Stimulated activated CD8-positive, alpha-beta memory T cell treated with anti-CD3 and anti-CD28 coated beads, Interleukin-12 subunit alpha, Interleukin-12 subunit beta, amount 100 ng/mL, for 24 hours (primary cell): ENCODE measurements around the gene PTGDS.

Experiments used
- DNase-seq: peaks from one replicate; pipeline ENCODE4 v3.0.0-alpha.2; 2020; ENCODE audit errors: extremely low read depth

PTGDS gene

DNA sequence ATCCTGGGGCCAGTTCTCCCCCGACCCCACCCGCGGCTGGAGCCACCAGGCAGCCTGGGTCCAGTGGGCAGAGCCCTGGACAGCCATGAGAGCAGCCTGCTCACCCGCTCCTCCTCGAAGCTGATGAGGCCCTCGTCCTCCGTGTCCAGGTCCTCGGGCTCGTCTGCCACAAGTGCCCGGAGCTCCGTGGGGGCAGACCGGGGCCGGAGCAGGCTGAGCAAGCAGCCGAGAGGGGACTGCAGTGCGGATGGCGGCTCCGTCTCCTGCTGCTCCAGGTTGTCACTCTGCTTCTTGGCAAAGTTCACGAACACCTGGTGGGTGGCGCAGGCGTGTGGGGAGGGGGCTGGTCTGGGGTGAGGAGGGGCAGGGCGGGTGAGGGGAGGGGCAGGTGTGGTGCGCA, 31.0 kb downstream of the PTGDS start:
- DNase-seq = no peak

DNA sequence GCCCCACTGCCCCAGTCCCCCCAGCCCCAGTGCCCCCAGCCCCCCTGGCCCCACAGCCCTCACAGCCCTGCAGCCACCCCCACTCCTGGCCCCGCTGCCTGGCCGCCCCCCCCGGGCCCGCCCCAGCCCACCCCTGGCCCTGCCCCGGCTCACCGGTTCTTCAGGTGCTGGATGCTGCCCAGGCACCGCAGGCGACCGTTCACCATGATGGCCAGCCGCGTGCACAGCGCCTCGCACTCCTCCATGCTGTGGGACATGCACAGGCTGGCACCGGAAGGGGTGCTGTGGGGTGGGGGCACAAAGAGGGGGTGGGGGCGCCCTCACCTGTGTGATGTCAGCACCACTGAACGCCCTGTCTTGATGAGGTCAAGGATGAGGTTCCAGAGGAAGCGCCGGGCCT, 31.9 kb downstream of the PTGDS start:
- DNase-seq = no peak

DNA sequence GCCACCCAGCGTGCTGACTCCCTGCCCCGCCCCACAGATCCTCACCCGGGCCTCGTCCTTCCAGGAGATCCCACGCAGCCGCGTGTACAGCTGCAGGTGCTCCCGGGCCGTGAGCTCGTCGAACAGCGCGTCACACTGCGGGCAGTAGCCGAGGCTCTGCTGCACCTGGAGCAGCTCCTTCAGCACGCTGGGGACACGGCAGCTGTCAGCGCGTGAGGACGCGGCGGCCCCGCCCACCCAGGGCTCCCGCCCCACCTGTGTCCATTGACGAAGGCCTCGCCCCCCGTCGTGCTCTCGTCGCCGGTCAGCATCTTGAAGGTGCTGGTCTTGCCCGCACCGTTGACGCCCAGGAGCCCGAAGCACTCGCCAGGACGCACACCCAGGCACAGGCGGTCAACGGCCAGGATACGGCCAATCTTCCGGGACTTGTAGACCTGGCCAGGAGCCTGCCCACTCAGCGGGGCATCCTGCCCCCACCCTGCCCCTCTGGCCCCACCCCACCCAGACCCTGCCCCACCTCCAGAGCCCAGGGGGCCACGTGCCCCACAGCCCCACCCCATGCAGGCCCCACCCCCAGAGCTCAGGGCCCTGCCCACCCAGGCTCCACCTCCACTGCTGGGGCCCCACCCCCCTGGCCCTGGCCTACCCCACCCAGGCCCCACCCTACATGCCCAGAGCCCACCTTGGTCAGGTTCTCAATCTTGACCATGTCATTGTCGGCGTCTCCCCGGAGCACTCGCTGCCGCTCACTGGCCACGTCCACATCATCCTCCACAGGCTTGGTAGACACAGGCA, 32.8 kb downstream of the PTGDS start:
- no peak for DNase-seq

DNA sequence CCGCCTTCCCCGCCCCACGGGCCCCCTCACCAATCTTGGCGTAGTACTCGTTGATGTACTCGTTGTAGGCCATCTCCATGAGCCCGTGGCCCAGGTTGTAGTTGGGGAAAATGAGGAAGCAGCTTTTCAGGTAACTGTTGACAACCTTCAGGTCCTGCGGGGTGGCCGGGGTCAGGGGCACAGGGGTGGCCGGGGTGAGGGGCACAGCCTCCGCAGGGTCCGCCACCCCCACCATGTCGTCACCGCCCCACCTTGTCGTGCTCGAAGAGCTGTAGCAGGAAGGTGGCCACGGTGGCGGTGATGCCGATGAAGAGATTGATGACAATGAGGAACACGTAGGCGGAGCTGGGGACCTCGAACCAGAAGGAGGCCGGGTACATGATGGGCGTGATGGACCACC, 33.9 kb downstream of the PTGDS start:
- no peak for DNase-seq

DNA sequence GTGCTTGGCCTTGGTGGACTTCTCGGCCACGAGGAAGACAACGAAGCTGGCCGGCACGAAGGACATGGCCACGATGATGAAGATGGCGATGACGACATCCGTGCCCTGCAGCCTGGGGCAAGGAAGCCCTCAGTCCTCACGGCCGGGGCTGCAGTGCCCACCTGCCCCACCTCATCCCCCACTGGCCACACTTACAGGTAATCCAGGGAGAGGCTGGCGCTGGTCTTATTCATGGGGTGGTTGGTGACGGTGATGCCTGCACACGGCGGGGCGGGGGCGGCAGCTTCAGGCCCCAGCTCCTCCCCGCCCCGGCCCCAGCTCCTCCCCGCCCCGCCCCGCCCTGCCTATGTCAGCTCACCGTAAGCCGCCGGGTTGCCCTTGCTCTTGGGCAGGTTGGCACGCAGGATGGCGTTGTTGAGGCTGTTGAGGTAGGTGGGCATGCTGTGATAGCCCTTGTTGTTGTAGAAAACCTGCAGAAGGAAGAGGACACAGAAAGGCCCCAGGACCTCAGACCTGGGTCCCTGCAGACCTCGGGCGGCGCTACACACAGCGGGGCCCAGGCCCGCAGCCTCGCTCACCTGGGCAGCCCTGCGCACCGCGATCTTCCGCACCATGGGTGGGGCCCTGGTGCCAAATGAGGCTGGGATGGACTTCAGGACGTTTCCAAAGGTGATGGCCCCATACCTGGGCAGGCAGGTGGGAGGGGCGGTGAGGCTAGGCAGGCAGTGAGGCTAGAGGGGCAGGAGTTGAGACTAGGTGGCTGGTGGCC, 34.8 kb downstream of the PTGDS start:
- no peak for DNase-seq

DNA sequence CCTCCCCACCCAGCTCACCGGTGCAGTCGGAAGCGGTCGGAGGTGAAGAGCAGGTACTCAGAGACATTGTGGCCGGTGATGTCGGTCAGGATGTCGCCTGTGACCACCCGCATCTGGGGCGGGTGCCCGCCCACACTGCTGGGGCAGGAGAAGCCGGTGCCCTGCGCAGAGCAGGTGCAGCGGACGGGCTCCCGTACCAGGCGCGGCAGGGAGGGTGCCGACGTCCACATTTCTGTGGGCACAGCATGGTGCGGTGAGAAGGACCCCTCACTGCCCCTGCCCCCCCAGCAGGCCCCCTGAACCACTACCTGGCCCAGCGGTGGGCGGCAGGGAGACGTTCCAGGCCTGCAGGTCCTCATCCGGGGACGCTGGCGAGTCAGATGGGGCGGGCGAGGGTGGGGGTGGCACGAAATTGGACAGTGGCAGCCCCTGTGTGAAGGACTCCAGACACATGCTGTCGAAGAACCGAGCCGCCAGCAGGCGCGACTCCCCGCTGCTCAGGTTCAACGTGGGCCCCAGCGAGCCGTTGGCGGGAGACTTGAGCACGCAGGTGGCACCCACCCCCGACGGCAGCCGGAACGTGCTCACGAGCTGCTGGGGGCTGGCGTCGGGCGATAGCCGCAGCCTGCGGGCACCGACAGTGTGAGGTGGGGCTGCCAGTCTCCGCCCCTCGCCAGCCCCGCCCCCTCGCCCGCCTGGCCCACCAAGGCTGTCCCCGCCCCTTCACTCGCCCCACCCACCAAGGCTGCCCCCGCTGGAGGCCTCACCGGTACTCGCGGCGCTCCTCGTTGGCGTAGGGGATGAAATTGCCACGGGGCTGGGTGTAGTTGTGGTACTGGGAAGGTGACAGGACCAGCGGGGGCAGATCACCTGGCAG, 35.6 kb downstream of the PTGDS start:
- DNase-seq = no peak

DNA sequence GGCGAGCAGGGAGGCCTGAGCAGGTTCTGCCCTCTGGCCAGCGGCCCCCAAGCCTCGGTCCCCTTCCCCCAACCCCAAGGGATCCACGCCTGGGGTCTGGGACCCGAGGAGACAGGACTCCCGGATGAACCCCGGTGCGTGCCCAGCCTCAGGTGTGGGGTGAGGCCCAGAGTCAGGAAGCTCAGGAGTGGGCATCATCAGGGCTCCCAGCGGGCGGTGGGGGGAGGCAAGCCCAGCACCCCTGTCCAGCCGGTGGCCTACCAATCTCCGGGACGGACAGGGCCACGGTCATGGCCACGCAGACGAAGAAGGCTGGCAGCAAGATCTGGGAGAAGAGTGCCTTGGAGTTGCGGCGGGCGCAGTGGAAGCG, 36.3 kb downstream of the PTGDS start:
- no peak for DNase-seq

DNA sequence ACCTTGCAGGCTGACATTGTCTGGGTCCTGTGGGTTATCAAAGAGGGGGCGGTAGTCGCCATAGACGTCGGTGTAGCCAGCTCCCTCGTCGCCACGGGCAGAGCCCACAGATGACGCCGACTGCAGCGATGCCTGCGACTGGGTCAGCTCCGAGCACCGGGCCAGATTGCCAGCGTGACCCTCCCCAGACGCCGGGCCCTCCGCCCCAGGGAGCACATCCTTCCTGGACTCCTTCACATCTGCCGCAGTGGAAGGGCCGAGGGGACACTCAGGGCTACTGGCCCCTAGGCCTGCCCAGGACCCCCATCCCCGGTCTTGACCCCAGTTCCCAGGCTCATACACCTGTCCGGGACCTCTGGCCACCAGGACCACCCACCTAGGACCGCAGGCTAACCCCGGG, 36.9 kb downstream of the PTGDS start:
- DNase-seq = no peak

DNA sequence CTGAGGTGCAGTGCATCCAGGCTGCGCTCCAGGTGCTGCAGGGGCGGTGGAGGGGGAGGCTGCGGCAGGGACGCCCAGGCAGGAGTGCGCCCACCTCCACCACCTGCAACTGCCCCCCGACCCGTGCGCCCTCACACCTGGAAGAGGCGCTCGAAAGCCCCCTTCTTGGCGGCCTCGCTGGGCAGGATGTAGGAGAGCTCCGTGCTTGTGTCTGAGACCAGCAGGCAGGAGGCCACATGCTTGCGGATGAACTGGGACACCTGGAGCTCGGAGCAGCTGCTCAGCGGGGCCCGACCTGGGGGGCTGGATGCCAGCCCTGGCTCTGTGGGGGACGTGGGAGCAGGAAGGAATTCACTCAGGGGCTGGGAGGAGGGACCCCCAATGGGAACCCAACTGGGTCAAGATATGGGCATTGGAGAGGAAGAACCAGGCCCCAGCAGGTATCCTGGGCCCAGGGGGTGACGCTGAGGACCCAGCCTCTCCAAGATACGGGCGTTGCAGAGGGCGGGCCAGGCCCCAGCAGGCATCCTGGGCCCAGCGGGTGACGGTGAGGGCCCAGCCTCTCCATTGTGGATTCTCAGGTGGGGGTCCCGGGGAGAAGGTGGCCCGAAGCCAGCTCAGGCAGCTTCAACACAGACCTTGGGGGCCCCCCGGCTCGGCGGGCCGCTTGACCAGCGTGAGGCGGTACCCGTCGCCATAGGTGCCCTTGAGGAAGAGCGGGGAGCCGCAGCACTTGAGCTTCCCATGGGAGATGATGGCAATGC, 37.7 kb downstream of the PTGDS start:
- DNase-seq = no peak

DNA sequence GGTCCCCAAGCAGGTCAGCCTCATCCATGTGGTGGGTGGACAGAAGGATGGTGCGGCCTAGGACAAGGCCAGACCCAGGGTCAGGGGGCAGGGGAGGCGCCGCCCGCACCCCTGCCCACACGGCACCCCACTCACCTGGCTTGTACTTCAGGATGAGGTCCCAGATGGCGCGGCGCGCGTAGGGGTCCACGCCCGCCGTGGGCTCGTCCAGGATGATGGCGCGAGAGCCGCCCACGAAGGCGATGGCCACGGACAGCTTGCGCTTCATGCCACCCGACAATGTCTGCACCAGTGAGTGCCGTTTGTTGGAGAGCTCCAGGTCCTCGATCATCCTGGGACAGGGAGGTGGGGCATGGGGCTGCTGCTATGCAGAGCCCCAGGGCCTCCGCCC, 38.2 kb downstream of the PTGDS start:
- no peak for DNase-seq

DNA sequence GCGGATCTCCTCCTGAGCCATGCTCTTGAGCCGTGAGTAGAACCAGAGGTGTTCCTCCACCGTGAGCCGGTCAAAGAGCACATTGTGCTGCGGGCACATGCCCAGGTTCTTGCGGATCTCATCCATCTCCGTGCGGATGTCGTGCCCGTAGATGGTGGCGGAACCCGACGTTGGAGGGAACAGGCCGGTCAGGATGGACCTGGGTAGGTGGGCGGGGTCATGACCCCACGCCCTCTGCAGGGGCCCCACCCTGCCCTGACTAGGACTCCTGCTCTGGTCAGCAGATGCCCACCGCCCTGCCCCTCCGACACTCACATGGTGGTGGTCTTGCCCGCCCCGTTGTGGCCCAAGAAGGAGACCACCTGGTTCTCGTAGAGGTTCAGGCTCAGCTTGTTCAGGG, 38.7 kb downstream of the PTGDS start:
- no peak for DNase-seq

DNA sequence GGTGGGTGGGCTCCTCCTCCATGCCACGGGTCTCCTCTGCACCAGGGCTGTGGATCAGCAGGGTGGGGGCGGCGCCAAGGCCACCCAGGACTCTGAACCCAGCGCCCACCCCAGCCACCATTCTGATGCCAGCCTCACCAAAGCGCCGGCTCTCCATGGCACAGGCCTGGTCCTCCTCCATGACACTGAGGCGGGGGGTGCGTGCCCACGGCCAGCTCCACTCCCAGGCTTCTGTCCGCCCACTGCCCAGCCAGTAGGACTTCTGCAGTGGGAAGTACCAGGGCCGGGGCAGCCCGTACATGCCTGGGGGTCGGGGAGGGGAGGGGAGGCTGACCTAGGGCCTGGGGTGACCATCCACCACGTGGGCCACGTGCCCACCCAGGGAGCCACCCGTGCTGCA, 39.1 kb downstream of the PTGDS start:
- DNase-seq = no peak

DNA sequence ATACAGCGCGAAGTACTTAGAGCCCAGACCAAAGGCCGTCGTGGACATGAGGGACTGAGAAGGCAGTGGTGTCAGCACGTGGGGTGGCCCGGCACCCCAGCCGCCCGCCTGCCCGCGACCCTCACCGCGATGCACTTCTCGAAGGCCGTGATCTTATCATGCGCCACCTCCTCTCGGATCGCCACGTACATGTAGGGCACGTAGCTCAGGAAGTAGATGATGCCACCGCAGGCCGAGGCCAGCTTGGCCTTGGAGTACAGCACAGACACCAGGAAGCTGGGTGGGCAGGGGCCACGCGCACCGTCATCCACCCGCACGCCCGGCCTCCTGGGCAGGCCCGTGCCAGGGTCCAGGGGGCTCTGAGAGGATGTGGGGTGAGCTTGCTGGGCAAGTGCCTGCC, 39.8 kb downstream of the PTGDS start:
- DNase-seq = no peak

DNA sequence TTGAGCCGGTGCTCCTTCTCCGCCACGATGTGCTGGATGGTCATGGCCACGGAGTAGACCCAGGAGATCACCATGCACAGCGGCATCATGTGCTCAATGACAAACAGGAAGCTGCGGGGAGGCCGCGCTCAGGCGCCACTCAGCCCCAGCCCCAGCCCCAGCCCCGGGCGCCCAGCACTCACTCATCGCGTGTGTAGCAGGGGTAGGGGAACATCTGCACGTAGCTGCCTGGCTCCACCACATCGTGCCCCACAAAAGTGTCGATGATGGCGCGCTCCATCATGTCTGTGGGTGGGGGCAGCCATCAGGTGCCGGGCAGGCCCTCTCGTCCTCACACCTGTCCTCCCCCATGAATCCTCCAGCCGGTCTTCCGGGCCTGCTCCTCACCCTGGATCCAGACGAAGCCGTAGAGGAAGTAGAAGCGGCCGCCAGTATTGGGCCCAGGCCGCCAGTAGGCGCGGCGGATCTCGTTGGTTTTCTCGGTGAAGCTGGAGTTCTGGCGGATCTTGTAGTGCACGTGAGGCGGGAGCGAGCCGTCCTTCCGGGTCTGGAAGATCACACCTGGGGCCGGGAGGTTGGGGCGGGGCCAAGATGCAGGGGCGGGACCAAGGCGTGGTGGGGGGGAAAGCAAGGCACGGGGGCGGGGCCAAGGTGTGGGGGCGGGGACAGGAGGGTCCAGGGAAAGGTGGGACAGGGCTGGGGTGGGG, 40.6 kb downstream of the PTGDS start:
- DNase-seq = no peak

DNA sequence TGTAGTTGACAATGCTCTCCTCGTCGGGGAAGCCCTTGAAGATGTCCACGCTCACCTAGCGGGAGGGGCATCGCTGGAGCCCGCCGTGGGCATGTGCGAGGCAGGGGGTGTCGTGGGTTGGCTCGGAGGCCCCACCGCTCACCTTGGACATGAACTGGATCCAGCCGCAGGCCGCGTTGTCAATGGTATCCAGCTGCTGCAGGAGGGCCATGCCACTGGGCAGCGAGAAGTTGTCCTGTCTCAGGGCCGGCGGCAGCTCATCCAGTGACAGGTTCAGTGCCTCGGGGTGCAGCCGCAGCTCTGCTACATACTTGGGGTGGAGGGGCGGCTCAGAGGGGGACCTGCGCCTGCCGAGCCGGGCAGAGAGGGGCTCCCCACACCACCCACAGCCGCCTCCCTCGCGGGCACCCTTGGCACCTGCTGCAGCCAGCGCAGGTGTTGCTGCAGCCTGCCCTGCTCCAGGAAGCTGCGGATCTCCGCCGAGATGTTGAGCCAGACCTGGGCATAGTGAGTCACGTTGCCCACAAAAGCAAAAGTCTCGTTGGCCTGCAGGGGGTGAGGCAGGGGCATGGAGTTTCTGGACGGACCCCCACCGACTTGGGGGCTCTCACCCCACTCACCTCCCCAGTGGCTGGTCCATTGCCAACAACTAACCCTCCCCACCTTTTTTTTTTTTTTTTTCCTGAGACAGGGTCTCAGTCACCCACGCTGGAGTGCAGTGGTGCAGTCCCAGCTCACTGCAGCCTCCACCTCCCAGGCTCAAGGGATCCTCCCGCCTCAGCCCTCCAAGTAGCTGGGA, 41.7 kb downstream of the PTGDS start:
- no peak for DNase-seq

DNA sequence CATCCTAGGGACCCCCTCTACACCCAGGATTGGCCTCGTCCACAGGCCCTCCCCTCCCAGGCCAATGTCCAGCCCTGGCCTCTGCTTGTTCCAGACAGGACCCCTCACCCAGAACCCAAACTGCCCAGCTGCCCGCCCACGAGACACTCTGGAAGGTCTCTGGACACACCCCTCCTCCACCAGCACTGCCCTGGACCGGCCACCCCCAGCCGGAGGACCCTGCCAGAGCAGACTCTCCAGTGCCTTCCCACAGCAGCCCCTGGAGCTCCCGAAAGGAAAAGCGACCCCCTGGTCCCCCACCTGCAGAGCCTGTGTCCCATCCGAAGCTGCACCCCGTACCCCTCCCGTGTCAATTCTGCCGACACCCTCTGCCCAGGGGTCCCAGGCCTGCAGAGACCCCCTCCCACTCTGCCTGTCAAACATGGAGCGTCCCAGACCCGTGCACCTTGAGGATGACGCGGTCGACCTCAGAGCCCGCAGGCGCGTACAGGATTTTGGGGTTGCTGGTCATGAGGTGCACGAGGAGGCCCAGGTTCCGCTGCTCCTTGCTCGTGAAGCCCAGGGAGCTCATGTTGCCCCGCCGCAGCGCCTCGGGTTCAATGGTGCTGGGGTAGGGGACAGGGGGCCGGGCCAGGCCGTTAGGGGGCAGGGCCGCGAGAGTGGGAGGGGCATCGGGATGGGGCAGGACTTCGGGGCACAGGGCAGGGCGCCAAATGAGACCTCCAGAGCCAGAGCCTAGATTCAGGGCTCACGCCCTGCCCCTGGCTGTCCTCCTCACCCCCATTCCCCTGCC, 42.8 kb downstream of the PTGDS start:
- DNase-seq = no peak

DNA sequence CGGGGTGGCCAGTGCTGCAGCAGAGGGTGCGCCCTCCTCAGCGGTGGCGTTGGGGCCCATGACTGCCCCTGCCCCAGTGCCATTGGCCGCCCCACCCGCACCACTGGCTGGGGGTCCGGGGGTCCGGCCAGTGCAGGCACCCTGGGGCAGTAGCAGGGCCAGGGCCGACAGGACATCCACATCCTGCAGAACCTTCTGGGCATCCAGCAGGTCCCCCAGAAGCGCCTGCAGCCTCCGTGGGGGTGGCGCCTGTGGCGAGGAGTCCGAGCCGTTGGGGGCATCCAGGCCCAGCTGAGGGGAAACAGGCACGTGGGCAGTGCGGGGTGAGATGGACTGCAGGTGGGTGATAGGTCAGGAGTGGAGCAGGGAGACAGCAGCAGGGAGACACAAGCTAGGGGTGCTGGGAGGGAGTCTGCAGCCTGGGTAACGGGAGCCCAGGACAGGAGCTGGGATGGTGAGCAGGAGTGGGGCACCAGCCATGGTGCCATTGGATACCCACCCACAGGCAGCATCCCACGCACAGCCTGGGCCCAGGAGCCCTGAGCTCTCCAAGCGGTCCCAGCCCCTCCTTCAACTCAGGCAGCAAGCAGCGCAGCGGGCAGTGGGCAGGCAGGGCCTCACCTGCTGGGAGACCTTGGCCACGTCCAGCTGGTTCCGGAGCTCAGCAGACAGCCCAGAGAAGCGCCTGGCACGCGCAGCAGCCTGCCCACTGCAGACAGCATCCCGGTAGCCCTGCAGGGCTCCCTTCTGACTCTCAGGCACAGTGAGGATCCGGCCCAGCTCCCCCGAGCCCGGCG, 43.7 kb downstream of the PTGDS start:
- no peak for DNase-seq

DNA sequence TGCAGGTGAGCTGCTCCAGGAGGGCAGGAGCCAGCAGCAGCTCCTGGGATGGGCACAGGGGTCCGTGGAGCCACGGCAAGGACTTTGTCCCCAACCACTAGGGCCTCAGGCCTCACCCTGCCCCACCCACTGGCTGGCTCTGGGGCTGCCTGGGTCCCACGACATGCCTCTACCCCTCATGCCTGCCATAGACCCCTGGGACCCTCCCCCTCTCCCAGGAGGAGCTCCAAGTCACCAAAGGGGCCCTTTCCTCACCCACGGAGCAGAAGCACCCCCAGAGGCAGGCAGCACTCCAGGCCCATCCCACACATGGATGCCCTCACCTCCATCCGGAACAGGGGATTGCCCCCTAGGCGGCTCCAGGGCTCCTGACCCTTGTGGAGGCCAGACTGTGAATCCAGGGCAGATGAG, 44.3 kb downstream of the PTGDS start:
- DNase-seq = no peak
